ENCODE measurements around the gene CDK16. TPM values are rescaled to one million over a fixed set of nuclear protein-coding genes. Genes with fewer than 3 reads are reported as not detected.
A peak's percentile ranks its signal among the peaks of the same experiment; 100 is the strongest.

Gene CDK16
- total RNA-seq, 1 donor = 61.2 TPM

DNA sequence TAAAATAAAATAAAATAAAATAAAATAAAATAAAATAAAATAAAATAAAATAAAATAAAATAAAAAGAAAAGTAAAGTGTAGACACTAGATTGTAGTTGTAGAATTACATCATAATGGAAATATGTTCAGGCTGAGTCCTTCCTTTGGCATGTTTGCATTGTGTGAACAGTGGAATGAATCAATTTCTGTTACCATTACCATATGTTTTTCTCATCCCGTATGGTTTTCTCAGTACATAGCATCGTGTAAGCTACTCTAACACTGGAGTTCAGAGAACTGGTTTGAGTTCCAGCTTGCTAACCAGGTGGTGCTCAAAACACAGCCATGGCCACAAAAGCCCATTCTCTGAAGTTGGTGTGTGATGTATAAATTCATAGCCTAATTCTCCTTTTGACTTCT lies 60.2 kb downstream of the CDK16 start:
- H3K9me3 ChIP-seq (ENCODE audit: low read depth, low read length) = no peaks in the 10 kb centered on the region
- H3K27ac ChIP-seq (ENCODE audit: low read depth, low read length) = no peak overlapping the region
- no peak overlapping the region for H3K4me2 ChIP-seq (ENCODE audit: insufficient read depth, low read length)
- H4K20me1 ChIP-seq (ENCODE audit: insufficient read depth, low read length) = no peaks in the 10 kb centered on the region
- H3K36me3 ChIP-seq (ENCODE audit: insufficient read depth, low read length) = no peaks in the 10 kb centered on the region
- H3K4me3 ChIP-seq (ENCODE audit: insufficient read depth, low read length) = no peak overlapping the region
- peaks cover 11% of the 10 kb centered on the region for H3K4me1 ChIP-seq (ENCODE audit: insufficient read depth, low read length)
- no peaks in the 10 kb centered on the region for H3K79me2 ChIP-seq (ENCODE audit: insufficient read depth, low read length)
- H3K27me3 ChIP-seq (ENCODE audit: insufficient read depth, low read length) = peaks cover 6% of the 10 kb centered on the region
- H2AFZ ChIP-seq (ENCODE audit: low read length) = peak overlapping the region; percentile 48
- DNase-seq (ENCODE audit: insufficient read length, low spot score, missing footprints) = peak; percentile 81
- no peak for TF ChIP-seq CTCF (IDR thresholded peaks at IDR 0.05; ENCODE audit: extremely low read depth, low read depth, low read length)

Other genes with a start within 250 kb of the CDK16 start
- gene RGN, start 140.2 kb upstream of the CDK16 start, total RNA-seq = 2.5 and 4.4 TPM in 2 replicates
- 43.1 and 45.4 TPM in 2 replicates for gene NDUFB11, start 74.0 kb upstream of the CDK16 start, total RNA-seq
- gene RBM10, start 73.5 kb upstream of the CDK16 start, total RNA-seq = 29.2 and 32.9 TPM in 2 replicates
- 142 and 150 TPM in 2 replicates for gene UBA1, start 24.9 kb upstream of the CDK16 start, total RNA-seq
- gene USP11, start 14.3 kb downstream of the CDK16 start, total RNA-seq = 28.2 and 31.8 TPM in 2 replicates
- gene ZNF157, start 151.9 kb downstream of the CDK16 start, total RNA-seq = under 0.01 TPM in 1 of 2 replicates, not detected in the other

Data from osteoblast (primary cell).